ENCODE data around the gene KRT15.
A peak's percentile ranks its signal among the peaks of the same experiment; 100 is the strongest.

Gene KRT15

DNA sequence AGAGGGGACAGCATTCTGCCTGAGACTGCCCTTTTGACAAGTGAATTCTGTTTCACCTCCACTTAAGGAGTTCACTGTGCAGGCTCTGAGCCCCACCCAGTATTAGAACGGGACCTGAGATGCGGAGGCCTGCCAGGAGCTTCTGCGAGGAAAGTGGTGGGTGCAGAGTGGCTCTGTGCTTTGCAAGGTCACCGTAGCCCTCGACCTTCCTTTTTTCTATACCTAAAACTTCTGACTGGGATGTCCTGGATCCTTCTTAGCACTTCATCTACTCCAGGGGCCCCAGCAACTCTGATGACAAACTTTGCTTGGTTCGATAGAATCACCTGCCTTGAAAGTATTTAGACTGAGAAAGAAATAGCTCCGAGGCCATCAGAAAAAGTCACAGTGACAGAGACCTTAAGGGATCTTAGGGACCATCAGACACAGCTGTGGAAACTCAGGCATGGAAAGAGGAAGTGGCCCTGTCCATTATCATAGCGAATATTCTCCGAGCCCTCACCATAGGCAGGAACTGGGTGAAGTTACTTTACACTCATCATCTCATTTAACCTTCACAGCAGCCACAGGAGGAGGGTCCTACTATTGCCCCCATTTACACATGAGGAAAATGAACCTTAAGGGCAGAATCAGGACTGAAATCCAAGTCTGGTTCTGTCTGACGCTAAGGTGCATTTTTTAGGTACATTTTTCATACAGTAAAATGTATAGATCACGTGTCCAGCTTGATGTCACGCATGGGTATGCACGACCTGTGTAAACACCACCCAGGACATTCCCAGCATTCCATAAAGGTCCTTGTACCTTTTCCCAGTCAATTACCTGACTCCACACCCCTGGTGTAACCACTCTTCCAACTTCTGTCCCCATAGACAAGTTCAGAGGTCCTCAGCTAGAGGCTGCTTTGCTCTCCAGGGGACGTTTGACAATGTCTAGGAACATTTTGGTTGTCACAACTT lies 12.6 kb downstream of the KRT15 start:
- no peak for DNase-seq (ENCODE audit: low read depth in 2 of 2)

DNA sequence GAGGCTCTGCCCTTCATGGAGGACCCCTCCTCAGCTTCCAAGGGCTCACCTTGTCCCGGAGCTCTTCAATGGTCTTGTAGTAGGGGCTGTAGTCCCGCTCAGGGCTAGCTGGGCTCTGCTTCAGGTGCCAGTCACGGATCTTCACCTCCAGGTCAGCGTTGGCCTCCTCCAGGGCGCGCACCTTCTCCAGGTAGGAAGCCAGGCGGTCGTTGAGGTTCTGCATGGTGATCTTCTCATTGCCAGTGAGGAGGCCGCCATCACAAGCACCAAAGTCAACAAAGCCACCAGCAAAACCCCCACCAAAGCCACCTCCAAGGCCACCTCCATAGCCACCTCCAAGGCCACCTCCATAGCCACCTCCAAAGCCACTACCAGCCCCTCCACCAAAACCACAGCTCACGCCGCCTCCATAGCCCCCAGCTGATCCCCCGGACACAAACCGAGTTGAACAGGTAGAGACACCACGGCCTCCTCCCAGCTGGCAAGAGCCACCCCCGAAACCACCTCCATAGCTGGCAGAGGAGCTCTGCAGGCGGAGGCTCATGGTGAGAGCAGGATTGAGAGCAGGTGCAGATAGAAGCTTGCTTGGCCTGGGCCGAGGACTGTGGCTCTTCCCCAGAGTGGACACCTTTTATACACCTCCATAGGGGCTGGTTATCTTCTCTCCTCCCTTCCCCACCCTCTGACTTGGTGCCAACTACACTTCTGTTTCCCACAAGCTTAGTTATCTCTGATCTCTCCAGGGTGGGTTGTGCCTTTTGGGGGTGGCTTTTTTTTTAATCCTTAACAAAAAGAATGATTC lies 13.5 kb downstream of the KRT15 start, which contains the start of gene KRT13:
TSS of gene KRT13 (minus strand) at position 606 of the 802 bp plus-strand sequence. CDS start at position 544, 62 bp downstream.
- DNase-seq (ENCODE audit: low read depth in 2 of 2), result no peak

DNA sequence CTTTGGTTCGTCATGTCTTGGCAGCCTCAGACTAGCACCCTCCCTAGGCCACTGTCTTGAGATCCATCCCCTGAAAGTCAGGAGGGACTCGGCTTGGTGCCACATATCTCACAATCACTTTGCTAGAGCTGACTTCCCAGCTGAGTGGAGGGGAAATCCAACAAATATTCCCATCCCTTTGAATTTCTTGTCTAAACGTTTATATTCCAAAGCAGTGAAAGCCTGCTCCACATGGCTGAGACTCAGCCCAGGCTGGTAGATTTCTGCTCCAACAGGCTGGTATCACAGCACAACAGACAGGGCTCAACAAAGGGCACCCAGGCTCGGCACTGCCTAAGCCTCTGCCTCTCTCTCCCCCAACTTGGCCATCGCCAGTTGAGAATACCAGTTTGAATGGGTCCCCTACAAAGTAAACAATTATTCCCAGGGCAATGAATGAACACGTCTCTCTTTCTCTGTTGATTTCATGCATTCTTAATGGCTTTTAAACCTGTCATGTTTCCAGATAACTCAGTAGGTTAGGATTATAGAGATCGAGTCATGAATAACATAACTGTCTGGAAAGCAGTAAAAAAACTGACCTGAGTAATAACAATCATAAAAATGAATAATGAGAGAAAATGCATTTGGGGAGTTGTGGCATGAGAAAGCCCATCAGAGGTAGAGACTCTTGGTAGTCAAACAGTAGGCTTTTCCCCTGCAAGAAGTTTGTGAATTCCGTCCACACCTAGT lies 14.3 kb downstream of the KRT15 start:
- DNase-seq (ENCODE audit: low read depth in 2 of 2), result no peak

DNA sequence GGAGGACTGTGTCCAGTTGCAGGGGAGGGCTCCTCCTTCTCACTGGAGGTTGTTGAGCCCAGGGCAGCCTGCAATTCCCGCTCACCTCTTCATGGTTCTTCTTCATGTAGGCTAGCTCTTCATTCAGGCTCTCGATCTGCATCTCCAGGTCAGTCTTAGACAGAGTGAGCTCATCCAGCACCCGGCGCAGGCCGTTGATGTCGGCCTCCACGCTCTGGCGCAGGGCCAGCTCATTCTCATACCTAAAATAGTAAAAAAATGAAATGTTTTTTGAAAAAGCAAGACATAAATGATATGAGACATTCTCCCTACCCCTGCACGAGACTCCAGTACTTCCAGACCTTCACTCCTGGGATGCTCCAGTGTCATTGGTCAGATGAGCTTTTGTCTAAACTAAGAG lies 15.5 kb downstream of the KRT15 start:
- DNase-seq (ENCODE audit: low read depth in 2 of 2), result no peak

DNA sequence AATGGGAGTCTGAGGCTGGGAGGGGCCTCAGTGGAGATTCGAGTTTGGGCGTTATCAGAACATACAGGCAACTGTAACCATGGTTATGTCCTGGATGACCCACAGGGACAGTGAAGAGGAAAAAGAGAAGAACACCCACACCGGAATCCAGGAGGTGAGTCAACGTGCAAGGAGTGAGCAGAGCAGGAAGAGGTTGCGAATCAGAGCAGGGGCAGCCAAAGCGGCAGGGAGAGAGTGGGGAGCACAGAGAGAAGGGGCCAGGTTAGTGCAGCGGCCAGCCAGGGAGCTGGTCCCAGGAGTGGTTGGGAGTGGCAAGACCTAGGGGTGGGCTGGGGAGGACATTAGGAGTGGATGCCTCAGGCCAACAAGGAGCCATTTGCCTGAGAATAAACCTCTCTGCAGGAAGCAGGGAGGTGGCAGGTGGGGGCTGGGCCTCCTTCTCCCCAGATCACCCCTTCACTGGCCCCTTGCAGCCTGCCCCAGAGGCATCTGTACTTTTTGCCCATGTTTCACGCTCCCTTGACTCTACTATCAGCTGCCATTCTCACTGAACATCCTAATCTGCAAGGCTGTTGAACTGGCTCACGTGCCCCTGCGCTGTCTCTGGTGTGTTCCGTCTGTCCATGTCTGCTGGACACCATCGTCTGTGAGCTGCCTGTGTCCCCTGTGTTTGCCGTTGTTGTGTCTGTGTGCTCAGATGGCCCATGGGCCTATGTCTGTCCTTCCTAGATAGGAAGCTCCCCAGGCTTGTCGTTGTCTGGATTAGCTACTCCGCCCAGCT lies 18.4 kb downstream of the KRT15 start:
- no peak for DNase-seq (ENCODE audit: low read depth in 2 of 2)

DNA sequence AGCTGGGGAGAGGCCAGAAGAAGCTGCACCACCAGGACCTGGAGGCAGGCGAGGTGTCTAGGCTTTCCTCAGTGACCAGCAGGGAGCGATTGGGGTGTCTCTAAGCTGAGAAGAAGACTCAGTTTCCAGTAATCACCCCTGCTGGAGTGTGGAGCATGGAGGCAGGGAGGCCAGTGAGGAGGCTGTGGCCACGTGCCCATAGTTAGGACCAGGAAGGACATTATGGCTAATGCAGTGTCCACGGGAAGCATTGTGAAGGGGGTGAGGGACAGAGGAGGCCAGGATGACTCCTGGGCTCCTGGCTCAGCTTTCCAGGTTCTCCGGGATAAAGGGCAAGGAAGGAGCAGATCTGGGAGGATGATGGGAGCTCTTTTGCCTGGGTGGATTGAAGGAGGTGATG lies 19.0 kb downstream of the KRT15 start:
- DNase-seq (ENCODE audit: low read depth in 2 of 2), result no peak

DNA sequence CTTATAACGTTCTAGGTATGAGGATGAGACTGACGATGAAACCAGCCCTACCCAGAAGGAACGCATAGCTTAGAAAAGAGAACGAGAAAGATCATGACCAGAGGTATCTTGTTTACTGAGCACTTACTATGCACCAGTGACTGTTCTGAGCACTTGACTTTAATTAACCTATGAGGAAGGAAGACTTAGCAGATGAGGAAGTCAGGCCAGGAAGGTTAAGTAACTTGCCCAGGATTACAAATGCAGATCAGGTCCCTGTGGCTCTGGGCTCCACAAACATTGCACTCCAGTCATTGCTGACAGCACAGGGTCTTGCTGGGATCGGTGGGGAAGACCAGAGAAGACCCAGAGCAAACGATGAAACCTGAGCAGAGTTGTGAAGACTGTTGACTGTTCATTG lies 20.4 kb downstream of the KRT15 start:
- DNase-seq (ENCODE audit: low read depth in 2 of 2), result no peak

DNA sequence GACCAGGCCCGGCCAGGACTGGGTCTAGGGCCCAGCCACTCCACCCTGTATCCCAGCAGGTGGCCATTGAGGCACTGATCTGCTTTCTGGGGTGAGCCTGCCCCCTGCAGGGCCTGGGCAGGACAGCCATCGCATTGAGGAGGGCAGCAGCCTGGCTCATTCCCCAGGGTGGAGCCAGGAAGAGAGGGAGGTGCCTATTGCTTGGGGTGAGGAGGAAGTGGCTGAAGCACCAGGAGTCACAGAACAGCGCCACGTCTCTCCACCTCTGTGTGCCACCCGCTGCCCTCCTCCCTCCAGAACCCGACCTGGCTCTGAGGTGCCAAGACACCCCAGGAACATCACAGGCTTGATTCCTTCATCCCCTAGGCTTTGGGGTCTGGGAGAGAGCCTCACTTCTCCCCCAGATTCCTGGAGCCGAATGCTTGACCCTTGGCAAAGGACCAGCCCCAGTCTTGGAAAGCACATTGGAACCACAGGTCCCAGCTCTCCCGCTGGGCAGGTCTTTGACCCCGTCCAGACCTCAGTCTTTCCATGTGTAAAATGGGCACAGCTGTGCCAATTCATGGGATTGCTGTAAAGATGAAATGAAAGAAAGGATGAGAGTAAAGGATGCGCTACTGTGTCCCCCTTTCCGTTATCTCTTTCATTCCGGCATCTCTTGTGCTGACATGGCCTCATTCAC lies 21.7 kb downstream of the KRT15 start:
- DNase-seq (ENCODE audit: low read depth in 2 of 2), result peak in 1 of 2 donors; percentile 33

DNA sequence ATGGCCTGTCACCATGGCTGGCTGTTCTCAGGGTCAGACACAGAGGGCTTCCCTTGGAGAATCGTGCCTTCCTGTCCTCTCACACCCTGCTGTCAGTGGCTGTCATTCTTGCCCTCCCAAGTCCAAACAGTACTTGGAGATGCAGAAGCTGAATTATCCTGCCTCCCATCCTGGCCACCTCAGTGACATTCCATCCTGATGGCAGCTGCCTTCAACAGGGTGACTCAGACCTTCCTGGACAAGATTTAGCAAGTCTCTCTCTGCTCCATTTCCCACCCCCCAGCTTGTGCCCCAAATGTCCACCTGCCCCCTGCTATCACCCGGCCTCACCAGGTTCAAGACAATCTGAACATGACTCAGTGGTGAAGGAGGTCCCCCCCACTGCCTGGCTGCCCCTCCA lies 24.2 kb downstream of the KRT15 start:
- no peak for DNase-seq (ENCODE audit: low read depth in 2 of 2)

DNA sequence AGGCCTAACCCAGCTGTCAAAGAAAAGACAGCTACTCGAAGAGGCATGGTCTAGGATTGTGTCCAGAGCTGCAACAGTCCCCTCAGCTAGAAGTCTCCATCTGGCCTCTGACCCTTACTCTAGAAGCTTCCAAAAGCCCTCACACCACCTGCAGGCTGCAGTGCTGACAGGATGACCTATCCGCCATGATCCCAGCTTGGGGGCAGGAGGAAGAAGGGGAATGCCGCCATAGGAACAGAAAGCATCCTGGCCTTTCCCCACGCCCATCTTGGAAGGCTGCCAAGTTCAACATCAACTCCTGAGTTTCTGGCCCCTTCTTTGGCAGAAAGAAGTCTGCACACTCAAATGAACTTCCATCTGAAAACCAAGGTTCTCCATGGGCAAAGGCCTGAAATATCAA lies 25.9 kb downstream of the KRT15 start:
- DNase-seq (ENCODE audit: low read depth in 2 of 2), result no peak

DNA sequence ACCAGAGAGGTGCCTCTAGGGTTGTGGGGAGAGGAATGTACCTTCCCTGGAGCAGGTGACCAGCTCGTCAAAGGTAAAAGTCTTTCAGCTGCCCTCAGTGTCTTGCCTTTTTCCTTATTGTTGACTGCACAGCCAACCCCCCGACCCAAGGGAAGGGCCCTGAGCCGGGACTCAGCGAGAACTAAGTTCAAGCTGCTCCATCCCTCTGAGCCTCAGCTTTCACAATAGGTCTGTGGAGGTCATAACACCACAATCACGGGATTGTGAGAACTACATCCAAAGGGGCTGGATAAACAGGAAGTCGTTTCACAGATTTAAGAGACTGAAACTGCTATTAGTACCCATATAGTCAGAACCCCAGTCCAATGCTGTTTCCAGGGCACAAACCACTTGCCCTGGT lies 26.3 kb downstream of the KRT15 start:
- no peak for DNase-seq (ENCODE audit: low read depth in 2 of 2)

DNA sequence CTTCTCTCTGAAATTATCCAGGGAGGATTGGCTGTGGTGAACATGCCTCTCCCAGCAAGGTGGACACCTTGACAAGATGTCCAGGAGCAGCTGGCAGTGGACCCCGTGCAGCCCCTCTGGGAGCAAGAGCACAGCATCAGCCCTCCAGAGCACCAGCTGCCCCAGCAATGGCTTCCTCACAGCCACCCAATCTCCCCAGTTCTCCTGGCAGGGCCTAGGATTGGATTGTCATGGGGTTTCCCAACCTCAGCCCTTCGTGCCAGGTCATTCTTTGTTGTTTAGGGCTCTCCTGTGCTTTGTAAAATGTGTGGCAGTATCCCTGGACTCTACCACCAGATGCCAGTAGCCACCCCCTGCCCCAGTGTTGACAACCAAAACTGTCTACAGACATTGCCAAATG lies 27.2 kb downstream of the KRT15 start:
- DNase-seq (ENCODE audit: low read depth in 2 of 2), result no peak

DNA sequence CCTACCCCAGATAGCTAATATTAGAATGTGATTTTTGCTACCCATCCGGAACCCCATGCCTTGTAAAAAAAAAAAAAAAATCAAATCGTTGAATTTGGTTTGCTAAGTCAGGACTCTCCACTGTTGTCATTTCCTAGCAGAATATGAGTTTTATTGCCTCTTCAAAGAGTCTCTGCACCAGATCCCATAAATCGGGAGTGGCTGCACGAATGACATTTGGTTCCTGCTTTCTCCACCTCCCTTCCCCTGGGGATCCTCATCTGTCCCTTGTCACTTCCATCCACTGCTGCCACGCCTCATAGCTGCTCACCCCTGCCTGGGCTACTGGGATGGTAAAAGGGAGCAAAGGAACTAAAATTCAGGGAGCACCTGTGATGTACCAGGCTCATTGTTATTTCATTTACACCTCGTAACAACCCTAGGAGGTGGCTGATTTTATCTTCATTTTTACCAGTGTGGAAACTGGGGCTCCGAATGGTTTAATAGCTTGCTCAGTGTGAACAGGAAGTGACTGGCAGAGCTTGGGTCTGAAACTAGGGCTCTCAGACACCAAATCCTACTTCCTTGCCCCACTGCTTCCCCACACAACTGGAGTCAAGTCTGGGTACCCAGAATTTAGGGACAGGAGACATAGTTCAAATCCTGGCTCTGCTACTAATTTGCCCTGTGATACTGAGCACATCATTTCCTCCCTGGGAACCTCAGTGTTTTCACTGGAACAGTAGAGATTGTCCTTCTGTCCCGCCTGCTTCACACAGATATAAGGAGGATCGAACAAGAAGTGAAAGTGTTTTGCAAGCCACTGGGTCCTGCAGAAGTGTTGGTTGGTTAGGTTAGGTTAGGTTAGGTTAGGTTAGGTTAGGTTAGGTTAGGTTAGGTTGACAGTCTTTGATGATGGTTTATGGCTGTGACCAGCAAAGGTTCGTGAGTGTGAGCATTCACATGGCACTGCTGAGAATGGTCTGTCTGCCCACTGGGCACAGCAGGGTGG lies 28.4 kb downstream of the KRT15 start:
- no peak for DNase-seq (ENCODE audit: low read depth in 2 of 2)

DNA sequence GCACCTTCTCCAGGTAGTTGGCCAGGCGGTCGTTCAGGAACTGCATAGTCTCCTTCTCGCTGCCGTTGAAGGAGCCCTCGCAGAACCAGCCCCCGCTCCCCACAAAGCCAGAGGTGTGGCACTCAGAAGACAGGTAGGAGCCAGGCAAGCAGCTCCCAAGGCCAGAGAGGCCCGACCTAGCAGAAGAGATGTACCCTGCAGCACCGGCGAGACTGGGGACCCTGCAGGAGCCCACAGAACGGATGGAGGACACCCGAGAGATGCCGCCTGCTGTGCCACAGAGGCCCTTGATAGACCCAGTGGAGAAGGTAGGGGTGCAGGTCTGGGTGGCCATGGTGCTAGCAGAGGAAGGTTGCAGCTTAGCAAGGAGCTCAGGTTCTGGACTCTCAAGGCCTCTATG lies 29.2 kb downstream of the KRT15 start, which contains the start of gene KRT36:
TSS of gene KRT36 (minus strand) at position 380 of the 400 bp plus-strand sequence. CDS start at position 334, 46 bp downstream.
- no peak for DNase-seq (ENCODE audit: low read depth in 2 of 2)

DNA sequence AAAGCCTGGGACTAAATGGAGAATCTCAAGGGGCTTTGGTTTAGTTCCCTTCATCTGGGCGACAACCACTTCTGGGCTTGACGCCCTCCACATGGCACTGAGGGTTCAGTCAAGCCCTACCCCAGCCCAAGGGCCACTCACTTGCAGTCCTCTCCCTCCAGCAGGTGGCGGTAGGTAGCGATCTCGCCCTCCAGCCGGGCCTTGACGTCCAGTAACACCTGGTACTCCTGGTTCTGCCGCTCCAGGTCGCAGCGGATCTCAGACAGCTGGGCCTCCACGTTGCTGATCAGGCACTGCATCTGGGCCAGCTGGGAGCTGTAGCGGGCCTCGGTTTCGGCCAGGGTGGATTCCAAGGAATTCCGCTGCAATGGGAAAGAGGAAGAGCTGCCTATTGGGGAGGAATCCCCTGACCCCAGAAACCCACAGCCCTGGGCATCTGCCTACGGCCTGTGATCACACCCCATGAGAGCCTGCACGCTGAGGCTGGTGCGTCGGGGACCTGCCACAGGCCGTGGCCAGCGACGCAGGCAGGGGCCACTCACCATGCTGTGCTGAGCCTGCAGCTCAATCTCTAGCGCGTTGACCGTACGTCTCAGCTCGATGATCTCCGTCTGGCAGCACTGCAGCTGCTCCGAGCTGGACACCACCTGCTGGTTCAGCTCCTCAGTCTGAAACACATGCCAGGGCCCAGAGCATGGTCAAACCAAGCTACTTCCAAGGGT lies 31.7 kb downstream of the KRT15 start:
- DNase-seq (ENCODE audit: low read depth in 2 of 2), result no peak

DNA sequence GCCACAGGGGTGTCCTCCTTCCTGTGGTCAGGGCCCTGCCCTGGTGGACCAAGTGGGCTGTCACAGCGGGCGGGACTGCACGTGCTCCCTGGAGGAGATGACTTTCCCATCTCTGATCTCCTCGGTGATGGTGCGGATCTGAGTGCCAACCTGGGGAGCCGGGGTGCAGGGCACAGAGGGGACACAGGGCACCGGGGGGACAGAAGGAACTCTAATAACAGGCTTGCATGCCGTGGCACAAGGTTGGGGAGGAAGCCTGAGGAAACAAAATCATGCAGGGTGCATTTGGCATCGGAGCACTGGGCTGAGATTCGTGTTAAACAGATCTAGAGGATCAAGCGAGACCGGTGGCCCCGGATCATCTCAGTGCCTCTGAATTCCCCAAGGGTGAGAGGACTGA lies 32.4 kb downstream of the KRT15 start:
- no peak for DNase-seq (ENCODE audit: low read depth in 2 of 2)

DNA sequence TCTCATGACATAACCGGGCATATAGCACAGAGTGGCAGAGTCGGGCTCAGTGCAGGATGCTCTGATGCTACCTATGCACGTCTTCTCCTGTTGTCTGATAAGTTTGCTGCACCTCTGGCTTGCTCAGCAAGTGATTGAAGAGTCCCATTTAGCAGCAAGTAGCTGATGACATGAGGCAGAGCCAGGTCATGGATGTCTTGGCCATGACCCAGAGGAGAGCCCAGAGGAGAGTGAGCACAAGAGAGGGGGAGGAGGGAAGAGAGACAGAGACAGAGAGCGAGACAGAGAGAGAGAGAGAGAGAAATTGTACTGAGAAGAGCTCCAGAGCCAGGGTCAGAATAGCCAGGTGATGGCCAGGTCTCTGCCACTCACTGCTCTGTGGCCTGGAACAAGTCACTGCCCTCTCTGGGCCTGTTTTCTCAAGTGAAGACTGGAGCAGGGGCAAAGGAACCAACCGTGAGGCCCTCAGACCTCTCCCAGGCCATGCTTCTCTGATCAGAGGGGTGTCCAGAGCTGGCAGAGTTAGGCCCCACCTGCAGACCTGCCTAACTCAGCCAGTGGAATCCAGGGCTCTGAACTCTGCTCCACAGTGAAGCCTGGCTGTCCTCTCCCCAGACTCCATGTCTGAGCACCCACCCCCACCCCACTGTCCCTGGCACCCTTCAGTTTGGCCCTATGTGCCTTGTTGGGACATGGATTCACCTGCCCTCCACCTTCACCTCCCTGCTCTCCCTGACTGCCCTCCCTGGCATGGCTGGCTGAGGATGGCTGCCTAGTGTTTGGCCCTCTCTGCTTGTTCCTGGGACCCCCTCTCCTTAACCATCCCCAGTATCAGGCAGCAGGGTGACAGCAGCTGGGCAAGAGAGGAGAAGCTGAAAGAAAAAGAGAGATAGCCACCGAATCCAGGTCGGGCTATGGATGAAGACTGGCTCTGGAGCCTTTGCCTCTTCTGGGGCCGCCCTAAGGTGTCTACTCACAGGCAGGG lies 33.5 kb downstream of the KRT15 start:
- DNase-seq (ENCODE audit: low read depth in 2 of 2), result no peak

Measured in stimulated activated CD8-positive, alpha-beta memory T cell treated with anti-CD3 and anti-CD28 coated beads, Interleukin-7, amount 100 ng/mL, for 4 hours (primary cell).